SJSA1 (cell line): ENCODE measurements around the gene C3orf20. TPM values are rescaled to one million over a fixed set of nuclear protein-coding genes. Genes with fewer than 3 reads are reported as not detected.
"Not testable (repeated sequence)": the region's sequence is repeated elsewhere in the genome, so short reads cannot be mapped to it uniquely, and the experiment has no call there.

Experiments
- DNase-seq, 2 experiments: peaks; one replicate each; pipeline ENCODE4 v3.0.0-alpha.2; 2015 to 2020; ENCODE audit warnings: low spot score in 2 of 2, low read depth in 1 of 2
- H3K27ac ChIP-seq: fragments of 250-450 bp; sonication (Bioruptor Pico); 2 replicates; pipeline ENCODE4 v1.5.1; 2020; ENCODE audit warnings: mild to moderate bottlenecking, moderate library complexity
- H3K27me3 ChIP-seq: fragments of 250-450 bp; sonication (Bioruptor Pico); replicated peaks from 2 replicates; pipeline ENCODE4 v1.5.1; 2020; ENCODE audit warnings: mild to moderate bottlenecking, moderate library complexity
- H3K36me3 ChIP-seq: fragments of 250-450 bp; sonication (Bioruptor Pico); 2 replicates; pipeline ENCODE4 v1.5.1; 2020; ENCODE audit warnings: mild to moderate bottlenecking
- H3K4me1 ChIP-seq: fragments of 250-450 bp; sonication (Bioruptor Pico); replicated peaks from 2 replicates; pipeline ENCODE4 v1.6.1; 2021; ENCODE audit warnings: mild to moderate bottlenecking
- H3K4me3 ChIP-seq: fragments of 250-450 bp; sonication (Bioruptor Pico); 2 replicates; pipeline ENCODE4 v1.5.1; 2020; ENCODE audit warnings: mild to moderate bottlenecking
- H3K9me3 ChIP-seq: fragments of 250-450 bp; sonication (Bioruptor Pico); replicated peaks from 2 replicates; pipeline ENCODE4 v1.5.1; 2020; ENCODE audit warnings: mild to moderate bottlenecking
- total RNA-seq: library from RNA; depleted of rRNA; stranded (reverse); fragments of >200 nt; shearing (Covaris generic); gene quantifications from 2 replicates; pipeline ENCODE4 v1.2.3, GENCODE V29; 2014

The C3orf20 gene
- total RNA-seq, 1 experiment from 2014 or later: not detected

DNA sequence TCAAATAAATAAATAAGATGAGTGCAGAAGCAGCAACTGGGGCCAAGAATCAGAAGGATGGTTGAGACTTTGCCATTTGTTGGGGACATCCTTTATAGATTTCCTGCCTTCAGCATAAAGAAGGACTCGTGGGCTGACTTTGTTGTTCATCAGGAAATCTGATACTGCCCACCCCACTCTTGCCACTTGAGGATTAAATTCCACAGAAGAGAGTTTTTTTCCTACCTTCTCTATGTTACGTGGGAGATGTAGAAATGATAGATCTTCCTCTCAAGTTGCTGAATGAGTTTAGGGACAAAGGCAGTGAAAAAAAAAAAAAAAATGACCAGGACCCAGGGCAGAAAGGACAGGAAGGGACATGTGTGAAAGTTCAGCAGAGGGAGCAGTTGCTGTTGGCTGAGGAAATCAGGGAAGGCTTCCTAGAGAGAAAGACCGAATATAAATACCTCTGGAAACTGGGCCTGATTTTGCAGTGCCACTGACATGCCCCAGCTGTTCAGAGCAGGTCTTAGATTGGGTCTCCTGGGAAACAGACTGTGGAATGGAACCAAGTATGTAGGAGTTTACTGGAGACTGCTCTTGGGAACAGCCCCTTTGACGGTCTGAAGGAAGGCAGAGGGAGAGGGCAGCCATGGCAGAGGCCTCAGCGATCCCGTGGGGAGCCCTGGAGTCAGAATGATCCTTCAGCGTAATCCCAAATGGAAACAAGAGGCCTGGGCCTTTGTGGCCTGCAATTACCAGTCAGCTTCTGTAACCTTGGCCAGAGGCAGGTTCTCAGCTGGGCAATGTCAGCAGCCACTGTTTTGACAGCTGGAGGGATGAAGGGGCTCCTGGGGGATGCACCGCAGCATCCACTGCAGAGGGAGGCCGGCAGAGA lies 50.9 kb downstream of the C3orf20 start:
- Histone ChIP-seq H3K27ac (no peak overlapping the region), H3K27me3 (no peaks in the 10 kb centered on the region), H3K4me3 (no peak overlapping the region), H3K9me3 (no peaks in the 10 kb centered on the region), H3K4me1 (no peaks in the 10 kb centered on the region), H3K36me3 (no peaks in the 10 kb centered on the region)
- no peak for DNase-seq

DNA sequence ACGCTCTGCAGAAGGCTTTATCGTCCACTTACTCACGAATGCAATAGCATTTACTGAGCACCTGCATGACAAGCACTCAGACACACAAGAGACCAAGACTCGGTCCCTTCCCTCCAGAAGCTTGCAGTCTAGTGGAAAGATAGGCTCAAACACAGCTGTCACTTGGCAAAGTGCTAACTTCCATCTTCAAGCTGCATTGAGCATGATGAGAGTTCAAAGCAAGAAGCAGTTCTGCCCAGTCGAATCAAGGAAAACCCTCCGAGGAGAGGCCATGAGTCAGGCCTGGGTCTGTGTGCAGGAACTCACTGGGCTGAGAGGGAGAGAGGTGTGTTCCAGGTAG lies 51.5 kb downstream of the C3orf20 start:
- Histone ChIP-seq H3K9me3 (no peaks in the 10 kb centered on the region), H3K27me3 (no peaks in the 10 kb centered on the region), H3K27ac (no peak overlapping the region), H3K4me1 (no peaks in the 10 kb centered on the region), H3K36me3 (no peaks in the 10 kb centered on the region), H3K4me3 (no peak overlapping the region)
- DNase-seq: no peak

DNA sequence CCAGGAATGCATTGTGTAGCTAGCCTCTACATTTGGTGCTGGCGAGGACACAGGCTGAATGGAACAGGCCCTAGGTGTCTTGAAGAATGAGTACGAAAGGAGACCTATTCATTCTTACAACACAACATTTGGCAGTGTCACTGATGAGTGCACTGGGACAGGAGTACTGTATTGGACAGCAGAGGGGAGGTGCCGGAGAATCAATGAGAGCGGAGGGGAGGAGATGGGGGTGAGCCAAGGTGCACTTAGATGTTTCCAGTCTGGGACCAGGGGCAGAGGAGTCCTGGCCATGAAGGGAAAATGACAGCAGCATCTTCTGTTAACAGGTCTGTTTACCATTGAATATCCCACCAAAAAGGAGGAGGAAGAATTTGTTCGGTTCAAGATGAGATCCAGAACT lies 53.2 kb downstream of the C3orf20 start:
- no peak for DNase-seq
- H3K9me3 ChIP-seq: no peaks in the 10 kb centered on the region
- H3K27ac ChIP-seq: no peak overlapping the region
- no peaks in the 10 kb centered on the region for H3K36me3 ChIP-seq
- no peaks in the 10 kb centered on the region for H3K4me1 ChIP-seq
- no peaks in the 10 kb centered on the region for H3K27me3 ChIP-seq
- no peak overlapping the region for H3K4me3 ChIP-seq

DNA sequence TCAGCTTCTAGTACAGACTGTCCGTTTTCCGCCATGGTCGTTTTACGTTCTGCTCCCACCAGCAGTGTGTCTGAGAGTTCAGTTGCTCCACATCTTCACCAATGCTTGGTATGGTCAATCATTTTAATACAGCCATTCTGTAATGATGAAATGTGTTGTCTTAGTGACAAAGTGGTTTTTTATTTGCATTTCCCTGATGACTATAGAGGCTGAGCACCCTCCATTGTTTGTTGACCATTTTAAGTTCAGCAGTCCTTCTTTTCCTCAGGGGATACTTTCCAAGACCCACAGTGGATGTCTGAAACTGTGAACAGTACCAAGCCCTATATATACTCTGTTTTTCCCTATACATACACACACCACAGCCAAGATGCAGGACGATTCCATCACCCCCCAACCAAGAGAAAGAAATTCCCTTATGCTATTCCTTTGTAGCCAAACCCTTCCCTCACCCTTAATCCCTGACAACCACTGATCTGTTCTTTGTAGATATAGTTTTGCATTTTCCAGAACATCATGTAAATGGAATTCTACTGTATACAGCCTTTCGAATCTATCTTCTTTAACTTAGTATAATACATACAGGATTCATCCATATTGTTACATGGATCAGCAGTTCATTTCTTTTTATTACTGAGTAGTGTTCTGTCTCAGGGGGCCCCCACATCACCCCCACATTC lies 55.9 kb downstream of the C3orf20 start:
- Histone ChIP-seq H3K27ac (no peak overlapping the region), H3K4me1 (no peaks in the 10 kb centered on the region), H3K9me3 (no peaks in the 10 kb centered on the region), H3K27me3 (no peaks in the 10 kb centered on the region), H3K36me3 (no peaks in the 10 kb centered on the region), H3K4me3 (no peak overlapping the region)
- DNase-seq: no peak

DNA sequence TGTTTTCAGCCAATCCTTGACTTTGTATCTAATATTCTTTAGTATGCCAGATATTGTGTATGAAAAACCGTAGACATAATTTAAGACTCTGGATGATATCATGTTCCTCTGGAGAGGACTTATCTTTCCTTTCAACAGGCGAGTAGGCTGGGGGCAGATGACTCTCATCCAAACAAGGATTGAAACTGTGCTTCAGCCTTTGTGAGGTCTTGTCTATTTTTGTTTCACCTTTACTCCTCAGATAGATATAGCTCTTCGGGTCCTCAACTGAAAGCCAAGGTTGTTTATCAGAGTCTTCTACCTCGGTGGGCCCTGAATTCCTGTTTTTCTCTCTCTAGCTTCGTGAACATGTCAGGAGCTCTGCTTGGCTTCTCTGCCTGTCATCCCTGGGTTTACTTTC lies 66.0 kb downstream of the C3orf20 start:
- Histone ChIP-seq H3K9me3 (no peaks in the 10 kb centered on the region), H3K36me3 (no peaks in the 10 kb centered on the region), H3K4me3 (no peak overlapping the region), H3K27ac (no peak overlapping the region), H3K27me3 (no peaks in the 10 kb centered on the region), H3K4me1 (no peaks in the 10 kb centered on the region)
- DNase-seq: no peak

DNA sequence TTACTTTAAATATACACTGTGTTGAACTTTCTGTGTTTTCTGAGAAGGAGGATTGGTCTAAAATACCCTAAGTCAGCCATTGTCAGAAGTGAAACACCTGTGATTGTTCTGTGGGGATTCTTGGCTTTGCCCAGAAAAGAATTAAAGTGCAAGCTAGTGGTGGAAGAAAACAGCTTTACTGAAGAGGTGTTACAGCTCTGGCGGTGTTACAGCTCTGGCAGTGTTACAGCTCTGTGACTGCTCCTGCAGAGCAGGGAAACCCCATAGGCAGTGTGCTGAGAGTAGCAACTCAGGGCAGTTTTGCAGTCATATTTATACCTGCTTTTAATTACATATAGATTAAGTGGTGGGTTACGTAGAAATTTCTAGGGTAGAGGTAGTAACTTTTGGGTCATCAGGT lies 66.6 kb downstream of the C3orf20 start:
- H3K36me3 ChIP-seq: no peaks in the 10 kb centered on the region
- no peak for DNase-seq
- H3K27me3 ChIP-seq: 0 out of 2 replicates have a peak, but pooled peaks cover under 1% of the 10 kb centered on the region
- H3K4me1 ChIP-seq: no peaks in the 10 kb centered on the region
- no peak overlapping the region for H3K27ac ChIP-seq
- H3K9me3 ChIP-seq: no peaks in the 10 kb centered on the region
- no peak overlapping the region for H3K4me3 ChIP-seq

DNA sequence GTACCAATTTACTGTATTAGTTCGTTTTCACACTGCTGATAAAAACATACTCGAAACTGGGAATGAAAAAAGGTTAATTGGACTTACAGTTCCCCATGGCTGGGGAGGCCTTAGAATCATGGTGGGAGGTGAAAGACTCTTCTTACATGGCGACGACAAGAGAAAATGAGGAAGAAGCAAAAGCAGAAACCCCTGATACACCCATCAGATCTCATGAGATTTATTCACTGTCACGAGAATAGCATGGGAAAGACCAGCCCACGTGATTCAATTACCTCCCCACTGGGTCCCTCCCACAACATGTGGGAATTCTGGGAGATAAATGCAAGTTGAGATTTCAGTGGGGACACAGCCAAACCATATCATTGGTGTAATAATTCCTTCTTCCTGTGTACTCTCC lies 69.6 kb downstream of the C3orf20 start:
- Histone ChIP-seq H3K4me3 (no peak overlapping the region), H3K4me1 (no peaks in the 10 kb centered on the region), H3K27ac (no peak overlapping the region), H3K9me3 (no peaks in the 10 kb centered on the region), H3K27me3 (0 out of 2 replicates have a peak, but pooled peaks cover 4% of the 10 kb centered on the region), H3K36me3 (no peaks in the 10 kb centered on the region)
- no peak for DNase-seq

DNA sequence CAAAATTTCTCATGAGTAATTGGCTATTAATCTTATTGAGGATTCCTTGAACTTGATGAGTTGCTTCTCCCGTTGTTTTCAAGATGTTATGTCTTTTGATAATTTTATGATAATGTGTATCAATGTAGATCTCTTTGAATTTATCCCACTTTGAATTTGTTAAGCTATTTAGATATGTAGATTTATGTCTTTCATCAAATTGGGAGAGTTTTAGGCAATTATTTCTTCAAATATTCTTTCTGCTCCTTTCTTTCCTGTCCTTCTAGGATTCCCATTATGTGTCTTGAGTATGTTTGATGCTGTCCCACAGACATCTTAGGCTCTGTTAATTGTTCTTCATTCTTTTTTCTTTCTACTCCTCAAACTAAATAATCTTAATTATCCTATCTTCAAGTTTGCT lies 75.7 kb downstream of the C3orf20 start:
- Histone ChIP-seq H3K27ac (no peak overlapping the region), H3K4me3 (no peak overlapping the region), H3K4me1 (no peaks in the 10 kb centered on the region), H3K9me3 (0 out of 2 replicates have a peak, but pooled peaks cover 3% of the 10 kb centered on the region), H3K36me3 (no peaks in the 10 kb centered on the region), H3K27me3 (0 out of 2 replicates have a peak, but pooled peaks cover 4% of the 10 kb centered on the region)
- DNase-seq: no peak

DNA sequence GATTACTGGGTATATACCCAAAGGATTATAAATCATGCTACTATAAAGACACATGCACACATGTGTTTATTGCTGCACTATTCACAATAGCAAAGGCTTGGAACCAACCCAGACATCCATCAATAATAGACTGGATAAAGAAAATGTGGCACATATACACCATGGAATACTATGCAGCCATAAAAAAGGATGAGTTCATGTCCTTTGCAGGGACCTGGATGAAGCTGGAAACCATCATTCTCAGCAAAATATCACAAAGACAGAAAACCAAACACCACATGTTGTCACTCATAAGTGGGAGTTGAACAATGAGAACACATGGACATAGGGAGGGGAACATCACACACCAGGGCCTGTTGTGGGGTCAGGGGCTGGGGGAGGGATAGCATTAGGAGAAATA lies 78.0 kb downstream of the C3orf20 start:
- not testable (repeated sequence) for DNase-seq, H3K9me3 ChIP-seq, H3K36me3 ChIP-seq, H3K27ac ChIP-seq, H3K4me1 ChIP-seq, H3K27me3 ChIP-seq, H3K4me3 ChIP-seq

DNA sequence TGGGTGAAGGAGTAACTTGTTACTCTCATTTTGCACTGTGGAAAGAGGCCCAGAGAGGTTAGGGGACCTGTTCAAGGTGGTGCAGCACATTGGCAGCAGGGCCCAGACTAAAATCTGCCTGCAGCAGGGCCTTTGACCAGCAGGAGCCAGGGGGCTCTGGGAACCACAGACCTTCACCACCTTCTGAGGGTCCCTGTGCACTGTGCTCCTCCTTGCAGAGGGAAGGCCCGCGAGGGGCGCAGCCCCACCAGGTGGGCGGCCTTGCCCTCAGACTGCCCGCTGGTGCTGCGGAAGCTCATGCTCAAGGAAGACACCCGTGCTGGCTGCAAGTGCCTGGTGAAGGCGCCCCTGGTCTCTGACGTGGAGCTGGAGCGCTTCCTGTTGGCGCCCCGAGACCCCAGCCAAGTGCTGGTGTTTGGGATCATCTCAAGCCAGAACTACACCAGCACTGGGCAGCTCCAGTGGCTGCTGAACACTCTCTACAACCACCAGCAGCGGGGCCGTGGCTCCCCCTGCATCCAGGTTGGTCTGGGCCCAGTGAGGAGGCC lies 82.3 kb downstream of the C3orf20 start:
- no peak for DNase-seq

DNA sequence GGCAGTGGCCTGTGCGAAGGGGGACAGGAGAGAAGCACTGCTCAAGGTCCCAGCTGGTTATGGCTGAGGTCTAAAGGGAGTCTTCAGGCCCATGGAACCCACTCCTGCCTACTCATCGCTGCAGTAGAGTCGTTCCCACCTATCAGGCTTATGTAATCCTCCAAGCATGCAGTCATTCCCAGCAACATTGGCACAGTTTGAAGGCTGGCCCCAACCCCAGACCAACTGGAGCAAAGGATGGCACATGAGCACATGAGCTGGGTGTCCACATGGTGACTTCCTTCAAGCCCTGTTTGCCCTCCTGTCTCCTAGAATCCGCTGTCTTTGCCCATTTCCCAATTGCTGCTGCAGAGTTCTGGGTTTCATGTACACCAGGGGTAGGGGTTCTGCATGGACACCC lies 83.4 kb downstream of the C3orf20 start:
- Histone ChIP-seq H3K9me3 (no peaks in the 10 kb centered on the region), H3K4me3 (no peak overlapping the region), H3K4me1 (no peaks in the 10 kb centered on the region), H3K27ac (no peak overlapping the region), H3K36me3 (no peaks in the 10 kb centered on the region), H3K27me3 (no peaks in the 10 kb centered on the region)
- DNase-seq: no peak

More for the DNA sequence above, 82.3 kb downstream of the C3orf20 start:
- Histone ChIP-seq H3K4me1 (no peaks in the 10 kb centered on the region), H3K27ac (no peak overlapping the region), H3K27me3 (no peaks in the 10 kb centered on the region), H3K36me3 (no peaks in the 10 kb centered on the region), H3K9me3 (no peaks in the 10 kb centered on the region), H3K4me3 (no peak overlapping the region)

DNA sequence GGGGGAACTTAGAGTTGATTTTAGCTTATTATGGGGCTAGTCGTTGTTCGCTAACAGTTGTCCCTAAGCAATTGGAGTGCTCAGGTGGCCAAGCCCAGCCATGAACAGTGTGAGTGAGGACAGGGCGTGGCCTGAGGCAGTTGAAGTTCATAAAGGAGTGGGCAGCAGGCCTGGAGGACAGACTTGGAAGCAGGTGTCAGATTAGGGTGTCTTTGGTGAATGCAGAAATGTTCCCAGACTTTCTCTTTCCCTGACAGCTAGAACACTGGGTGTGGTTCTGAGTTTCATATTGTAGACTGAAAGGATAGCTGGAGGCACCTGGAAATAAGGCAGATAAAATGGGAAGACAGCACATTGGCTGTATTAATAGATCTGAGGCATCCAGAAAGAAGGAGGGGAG lies 84.0 kb downstream of the C3orf20 start:
- no peak overlapping the region for H3K27ac ChIP-seq
- no peaks in the 10 kb centered on the region; the same call in 1 of the 2 replicates for H3K27me3 ChIP-seq
- H3K9me3 ChIP-seq: no peaks in the 10 kb centered on the region
- no peaks in the 10 kb centered on the region for H3K4me1 ChIP-seq
- H3K36me3 ChIP-seq: no peaks in the 10 kb centered on the region
- DNase-seq: no peak
- H3K4me3 ChIP-seq: no peak overlapping the region

DNA sequence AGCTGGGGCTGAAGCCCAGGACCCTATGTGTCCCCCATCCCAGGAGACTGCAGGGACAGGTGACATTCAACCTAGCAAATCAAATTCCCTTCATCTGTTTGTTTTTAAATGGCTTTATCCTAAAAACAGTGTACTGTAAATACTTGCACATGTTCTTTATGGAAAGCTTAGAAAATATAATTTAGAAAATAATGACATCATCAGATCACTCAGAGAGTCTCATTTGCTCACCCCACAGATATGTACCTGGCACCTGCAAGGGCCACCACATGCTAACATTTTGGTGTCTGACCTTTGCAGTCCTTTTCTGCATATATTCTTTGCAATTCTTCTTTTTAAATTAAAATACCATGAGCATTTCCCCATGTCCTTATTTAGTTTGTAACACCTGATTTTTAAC lies 85.2 kb downstream of the C3orf20 start:
- Histone ChIP-seq H3K36me3 (no peaks in the 10 kb centered on the region), H3K4me3 (no peak overlapping the region), H3K27me3 (no peaks in the 10 kb centered on the region; the same call in 1 of the 2 replicates), H3K9me3 (no peaks in the 10 kb centered on the region), H3K4me1 (no peaks in the 10 kb centered on the region), H3K27ac (no peak overlapping the region)
- no peak for DNase-seq

DNA sequence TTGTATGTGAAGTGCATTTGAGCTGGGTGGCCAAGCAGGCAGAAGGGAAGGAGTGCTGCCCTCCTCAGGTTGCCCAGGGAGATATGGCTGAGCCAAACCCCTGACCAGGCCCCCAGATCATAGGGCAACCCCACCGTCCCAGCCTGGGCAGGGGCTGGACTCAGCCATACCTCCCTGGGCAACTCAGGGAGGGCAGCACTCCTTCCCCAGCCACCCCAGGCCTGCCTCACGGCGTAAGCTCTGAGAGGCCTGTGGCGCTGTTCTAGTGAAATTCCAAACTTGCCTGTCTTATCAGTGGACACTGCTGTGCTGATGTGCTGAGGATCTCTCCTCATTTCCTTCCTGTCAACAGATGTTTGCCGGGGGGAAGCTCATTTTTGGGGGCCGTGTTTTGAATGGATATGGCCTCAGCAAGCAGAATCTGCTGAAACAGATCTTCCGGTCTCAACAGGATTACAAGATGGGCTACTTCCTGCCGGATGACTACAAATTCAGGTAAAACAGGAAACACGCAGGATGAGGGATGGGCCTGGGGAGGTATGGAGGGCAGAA lies 86.3 kb downstream of the C3orf20 start:
- no peak for DNase-seq
- no peaks in the 10 kb centered on the region for H3K36me3 ChIP-seq
- H3K4me1 ChIP-seq: no peaks in the 10 kb centered on the region
- no peak overlapping the region for H3K4me3 ChIP-seq
- H3K27ac ChIP-seq: no peak overlapping the region
- no peaks in the 10 kb centered on the region; the same call in 1 of the 2 replicates for H3K27me3 ChIP-seq
- H3K9me3 ChIP-seq: no peaks in the 10 kb centered on the region
